Fibroblast of lung (primary cell): ENCODE results near the gene PUS1. TPM values are rescaled to one million over a fixed set of nuclear protein-coding genes. Genes with fewer than 3 reads are reported as not detected.

ENCODE experiments used
- DNase-seq, 2 donors: peaks; one replicate each; pipeline versions ENCODE4 v3.0.0 to v3.0.0-alpha.2; 2010; ENCODE audit warnings: low read depth in 2 of 2
- H2AFZ ChIP-seq: 2 replicates; pipeline ENCODE4 v1.5.1; 2012; ENCODE audit warnings: low read length, control low read depth, inconsistent platforms
- H3K27ac ChIP-seq: 2 replicates; pipeline ENCODE4 v1.5.1; 2011; ENCODE audit warnings: low read length, control low read depth; ENCODE audit not compliant: insufficient read depth
- H3K27me3 ChIP-seq: 2 replicates; pipeline ENCODE4 v1.5.1; 2011; ENCODE audit warnings: mild to moderate bottlenecking, low read length; ENCODE audit not compliant: control insufficient read depth, insufficient read depth
- H3K36me3 ChIP-seq: 2 replicates; pipeline ENCODE4 v1.5.1; 2011; ENCODE audit warnings: low read length; ENCODE audit not compliant: control insufficient read depth, insufficient read depth
- H3K4me1 ChIP-seq: 2 replicates; pipeline ENCODE4 v1.5.1; 2011; ENCODE audit warnings: low read length; ENCODE audit not compliant: control insufficient read depth, insufficient read depth; ENCODE audit errors: extremely low read depth
- H3K4me2 ChIP-seq: 2 replicates; pipeline ENCODE4 v1.5.1; 2011; ENCODE audit warnings: low read length, control low read depth; ENCODE audit not compliant: insufficient read depth; ENCODE audit errors: extremely low read depth
- H3K4me3 ChIP-seq, 4 experiments: fragments of 200-600 bp in 1 of 4; sonication (generic) in 1 of 4; replicated peaks in 1 of 4; 2 replicates each; pipeline ENCODE4 v1.5.1; 2011 to 2016; ENCODE audit warnings: low read length in 4 of 4, low read depth in 3 of 4, mild to moderate bottlenecking in 3 of 4, control low read depth in 2 of 4, inconsistent platforms in 1 of 4, mixed read lengths in 1 of 4; ENCODE audit not compliant: insufficient read depth in 1 of 4; ENCODE audit errors: control extremely low read depth in 1 of 4
- H3K79me2 ChIP-seq: 2 replicates; pipeline ENCODE4 v1.5.1; 2012; ENCODE audit warnings: mild to moderate bottlenecking, low read length, inconsistent platforms; ENCODE audit not compliant: control insufficient read depth, insufficient read depth
- H3K9ac ChIP-seq: 2 replicates; pipeline ENCODE4 v1.5.1; 2011; ENCODE audit warnings: mild to moderate bottlenecking, low read length, control low read depth; ENCODE audit not compliant: insufficient read depth
- H3K9me3 ChIP-seq: 2 replicates; pipeline ENCODE4 v1.5.1; 2012; ENCODE audit warnings: low read depth, low read length; ENCODE audit not compliant: control insufficient read depth, insufficient read depth
- H4K20me1 ChIP-seq: 2 replicates; pipeline ENCODE4 v1.5.1; 2011; ENCODE audit warnings: low read length; ENCODE audit not compliant: control insufficient read depth, insufficient read depth; ENCODE audit errors: extremely low read depth
- EZH2 ChIP-seq: IDR thresholded peaks from 2 replicates; pipeline ENCODE4 v1.5.1; 2012; ENCODE audit warnings: low read length, control low read depth, mild to moderate bottlenecking; ENCODE audit errors: missing control alignments
- polyA plus RNA-seq, 2 donors: library from polyadenylated mRNA; depleted of rRNA in 1 of 2; stranded (reverse) in 1 of 2; unstranded in 1 of 2; fragments of >200 nt; gene quantifications; 2 replicates each; pipeline ENCODE4 v1.2.1, GENCODE V29; 2011 to 2012; ENCODE audit warnings: missing spikeins in 1 of 2
- total RNA-seq: library from RNA; depleted of rRNA; stranded (reverse); fragments of >200 nt; gene quantifications from 2 replicates; pipeline ENCODE4 v1.2.1, GENCODE V29; 2014
- TF ChIP-seq, protein P1 (sequence below), 2 donors: IDR thresholded peaks in 1 of 2; conservative IDR thresholded peaks in 1 of 2; 1 replicate in 1 of 2; 2 replicates in 1 of 2; pipeline ENCODE4 v1.5.1; 2011 to 2012; ENCODE audit warnings: low read length in 2 of 2, control low read depth in 1 of 2, inconsistent platforms in 1 of 2, low read depth in 1 of 2, mild to moderate bottlenecking in 1 of 2

The PUS1 gene
- total and polyA plus RNA-seq, 2 donors (not counting 1 experiment from before 2014, with no cell fraction given), result 8.3 to 10.1 TPM

DNA sequence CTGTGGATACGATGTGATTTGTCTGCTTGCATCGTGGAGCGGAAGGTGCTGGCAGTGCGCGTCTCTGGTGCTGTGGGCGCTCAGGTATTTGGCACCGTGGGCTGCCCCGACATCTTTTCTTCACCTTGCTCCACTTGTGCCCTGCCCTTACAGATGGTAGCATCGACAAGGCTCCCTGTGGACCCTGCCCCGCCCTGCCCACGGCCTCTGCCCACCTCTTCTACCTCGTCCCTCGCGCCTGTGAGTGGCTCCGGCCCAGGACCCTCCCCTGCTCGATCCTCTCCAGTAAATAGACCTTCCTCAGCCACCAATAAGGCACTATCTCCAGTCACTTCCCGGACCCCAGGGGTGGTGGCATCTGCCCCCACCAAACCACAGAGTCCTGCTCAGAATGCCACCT is 57.3 kb downstream of the PUS1 start:
- H3K36me3 ChIP-seq, result peaks cover 22% of the 10 kb centered on the region
- no peaks in the 10 kb centered on the region for H3K27me3 ChIP-seq
- H3K9ac ChIP-seq, result no peak overlapping the region
- no peaks in the 10 kb centered on the region for H3K9me3 ChIP-seq
- no peak for DNase-seq
- H4K20me1 ChIP-seq, result no peaks in the 10 kb centered on the region
- H3K4me1 ChIP-seq, result no peaks in the 10 kb centered on the region
- no peak for TF ChIP-seq EZH2
- no peak overlapping the region for H3K4me3 ChIP-seq
- H3K79me2 ChIP-seq, result no peaks in the 10 kb centered on the region
- H3K27ac ChIP-seq, result no peak overlapping the region
- no peak overlapping the region for H3K4me2 ChIP-seq
- H2AFZ ChIP-seq, result no peak overlapping the region

DNA sequence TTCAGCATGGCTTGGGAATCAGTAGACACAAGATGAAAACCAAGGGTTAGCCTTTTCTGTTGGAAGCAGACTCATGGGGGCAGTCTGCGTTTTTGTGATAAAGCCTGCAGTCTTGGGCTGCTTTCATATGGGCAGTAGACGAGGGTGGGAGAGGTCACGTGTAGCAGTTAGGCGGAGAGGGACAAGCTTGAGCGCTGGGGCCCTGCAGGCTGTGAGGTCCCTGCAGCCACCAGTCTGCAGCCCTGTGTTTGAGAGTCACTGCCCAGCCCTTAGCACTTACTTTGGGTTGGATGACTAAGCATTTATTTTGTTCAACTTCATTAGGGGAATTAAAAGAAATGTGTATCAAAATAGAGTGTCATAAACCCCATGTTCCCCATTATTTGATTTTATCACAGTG is 57.8 kb downstream of the PUS1 start:
- Histone ChIP-seq H3K4me3 (no peak overlapping the region), H3K9me3 (no peaks in the 10 kb centered on the region), H3K27ac (no peak overlapping the region), H3K27me3 (no peaks in the 10 kb centered on the region), H4K20me1 (no peaks in the 10 kb centered on the region), H3K9ac (no peak overlapping the region), H3K36me3 (peaks cover 19% of the 10 kb centered on the region), H2AFZ (no peak overlapping the region), H3K4me1 (no peaks in the 10 kb centered on the region), H3K4me2 (no peak overlapping the region), H3K79me2 (no peaks in the 10 kb centered on the region)
- TF ChIP-seq, protein P1, sequence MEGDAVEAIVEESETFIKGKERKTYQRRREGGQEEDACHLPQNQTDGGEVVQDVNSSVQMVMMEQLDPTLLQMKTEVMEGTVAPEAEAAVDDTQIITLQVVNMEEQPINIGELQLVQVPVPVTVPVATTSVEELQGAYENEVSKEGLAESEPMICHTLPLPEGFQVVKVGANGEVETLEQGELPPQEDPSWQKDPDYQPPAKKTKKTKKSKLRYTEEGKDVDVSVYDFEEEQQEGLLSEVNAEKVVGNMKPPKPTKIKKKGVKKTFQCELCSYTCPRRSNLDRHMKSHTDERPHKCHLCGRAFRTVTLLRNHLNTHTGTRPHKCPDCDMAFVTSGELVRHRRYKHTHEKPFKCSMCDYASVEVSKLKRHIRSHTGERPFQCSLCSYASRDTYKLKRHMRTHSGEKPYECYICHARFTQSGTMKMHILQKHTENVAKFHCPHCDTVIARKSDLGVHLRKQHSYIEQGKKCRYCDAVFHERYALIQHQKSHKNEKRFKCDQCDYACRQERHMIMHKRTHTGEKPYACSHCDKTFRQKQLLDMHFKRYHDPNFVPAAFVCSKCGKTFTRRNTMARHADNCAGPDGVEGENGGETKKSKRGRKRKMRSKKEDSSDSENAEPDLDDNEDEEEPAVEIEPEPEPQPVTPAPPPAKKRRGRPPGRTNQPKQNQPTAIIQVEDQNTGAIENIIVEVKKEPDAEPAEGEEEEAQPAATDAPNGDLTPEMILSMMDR (conservative IDR thresholded peaks at IDR 0.05 in 1 of 2, IDR thresholded peaks at IDR 0.05 in 1 of 2; ENCODE audit: low read depth in 1 of 2, low read length in 2 of 2), result no peak
- no peak for TF ChIP-seq EZH2
- DNase-seq, result no peak

DNA sequence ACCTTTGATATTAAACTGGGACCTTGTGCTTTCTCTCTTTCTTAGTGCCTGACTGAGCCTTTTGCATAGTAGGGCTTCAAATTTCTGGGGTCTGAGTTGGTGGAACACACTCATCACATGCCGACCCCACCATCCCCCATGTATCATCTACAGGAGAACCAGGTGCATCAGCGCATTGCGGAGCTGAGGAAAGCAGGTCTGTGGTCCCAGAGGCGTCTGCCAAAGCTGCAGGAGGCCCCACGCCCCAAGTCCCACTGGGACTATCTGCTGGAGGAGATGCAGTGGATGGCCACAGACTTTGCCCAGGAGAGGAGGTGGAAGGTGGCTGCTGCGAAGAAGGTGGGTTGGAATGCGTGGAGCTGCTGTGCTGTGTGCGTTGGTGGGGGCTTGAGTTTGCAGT is 58.5 kb downstream of the PUS1 start:
- no peaks in the 10 kb centered on the region for H3K79me2 ChIP-seq
- H3K9ac ChIP-seq, result no peak overlapping the region
- H3K27me3 ChIP-seq, result no peaks in the 10 kb centered on the region
- H3K4me2 ChIP-seq, result no peak overlapping the region
- no peaks in the 10 kb centered on the region for H3K9me3 ChIP-seq
- no peak for TF ChIP-seq EZH2
- TF ChIP-seq, protein P1 (conservative IDR thresholded peaks at IDR 0.05 in 1 of 2, IDR thresholded peaks at IDR 0.05 in 1 of 2; ENCODE audit: low read depth in 1 of 2, low read length in 2 of 2), result no peak
- DNase-seq, result no peak
- H2AFZ ChIP-seq, result no peak overlapping the region
- H3K36me3 ChIP-seq, result peaks cover 20% of the 10 kb centered on the region
- H3K4me1 ChIP-seq, result no peaks in the 10 kb centered on the region
- no peaks in the 10 kb centered on the region for H4K20me1 ChIP-seq
- no peak overlapping the region for H3K4me3 ChIP-seq
- H3K27ac ChIP-seq, result no peak overlapping the region
